Dermis microvascular lymphatic vessel endothelial cell (primary cell): Measurements from ENCODE around the gene GPR68. TPM values are rescaled to one million over a fixed set of nuclear protein-coding genes. Genes with fewer than 3 reads are reported as not detected.
"Not testable (repeated sequence)": the region's sequence is repeated elsewhere in the genome, so short reads cannot be mapped to it uniquely, and the experiment has no call there.

Source experiments
- DNase-seq, 2 donors: peaks; one replicate each; pipeline versions ENCODE4 v3.0.0 to v3.0.0-alpha.2; 2010; ENCODE audit warnings: low read depth in 2 of 2
- total RNA-seq: library from RNA; depleted of rRNA; stranded (reverse); fragments of >200 nt; gene quantifications from 2 replicates; pipeline ENCODE4 v1.2.1, GENCODE V29; 2014

Gene GPR68
- total RNA-seq, 1 donor from 2014 or later, result 0.90 TPM

DNA sequence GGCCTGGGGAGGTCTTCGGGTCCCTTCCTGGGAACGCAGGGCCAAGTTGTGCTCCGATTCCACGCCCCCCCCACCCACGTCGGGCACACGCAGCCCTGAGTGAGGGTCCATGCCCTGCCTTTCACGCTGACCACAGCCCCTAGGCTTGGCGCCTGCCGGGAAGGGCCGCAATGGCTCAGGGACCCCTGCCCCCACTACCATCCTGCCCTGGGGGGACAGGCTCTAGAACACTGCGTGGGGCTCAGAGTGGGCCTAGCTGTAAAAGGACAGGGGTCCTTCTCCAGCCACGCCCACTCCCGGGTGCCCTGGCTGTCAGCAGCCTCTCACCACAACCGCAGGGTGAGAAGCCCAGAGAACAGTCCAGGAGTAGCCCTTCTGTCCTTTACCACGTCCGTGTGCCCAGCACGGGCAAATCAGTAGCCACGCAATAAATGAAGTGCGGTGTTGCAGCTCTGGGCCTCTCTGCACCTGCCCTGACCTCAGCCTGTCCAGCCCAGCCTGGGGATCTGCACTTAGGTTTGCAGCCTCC lies 9.4 kb upstream of the GPR68 start:
- DNase-seq, result no peak

GRCh38 chr14:91252871-91253794 lies 8.6 kb upstream of the GPR68 start:
- no peak for DNase-seq

GRCh38 chr14:91250912-91251311 lies 6.4 kb upstream of the GPR68 start:
- no peak for DNase-seq

GRCh38 chr14:91249841-91250616 lies 5.5 kb upstream of the GPR68 start:
- DNase-seq, result no peak

- peak in 1 of 2 donors; percentile 30 for DNase-seq
Observed at GRCh38 chr14:91246051-91246852, 1.7 kb upstream of the GPR68 start.

GRCh38 chr14:91245616-91246015 lies 1.1 kb upstream of the GPR68 start:
- DNase-seq, result not testable (repeated sequence)

GRCh38 chr14:91245029-91245428 lies 525 bp upstream of the GPR68 start:
- DNase-seq, result no peak

DNA sequence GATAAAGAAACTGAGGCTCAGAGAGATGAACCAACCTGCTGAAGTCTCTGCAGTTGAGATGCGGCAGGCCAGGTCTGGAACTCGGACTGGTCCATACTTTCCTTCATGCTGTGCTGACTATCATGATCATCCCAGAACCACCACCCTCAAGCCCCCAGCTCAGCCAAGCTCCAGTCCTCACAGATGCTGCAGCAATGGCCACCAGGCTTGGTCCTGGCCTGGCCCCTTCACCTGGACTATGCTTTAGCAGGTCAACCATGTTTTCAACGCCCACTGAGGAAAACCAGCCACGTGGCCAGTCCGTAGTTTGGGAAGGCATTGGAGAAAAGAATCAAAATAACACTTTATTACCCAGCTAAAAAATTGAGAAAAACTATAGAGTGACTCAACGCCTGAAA lies 1.4 kb downstream of the GPR68 start:
- DNase-seq, result no peak

- no peak for DNase-seq
Observed at GRCh38 chr14:91242635-91243034, 1.9 kb downstream of the GPR68 start.

DNA sequence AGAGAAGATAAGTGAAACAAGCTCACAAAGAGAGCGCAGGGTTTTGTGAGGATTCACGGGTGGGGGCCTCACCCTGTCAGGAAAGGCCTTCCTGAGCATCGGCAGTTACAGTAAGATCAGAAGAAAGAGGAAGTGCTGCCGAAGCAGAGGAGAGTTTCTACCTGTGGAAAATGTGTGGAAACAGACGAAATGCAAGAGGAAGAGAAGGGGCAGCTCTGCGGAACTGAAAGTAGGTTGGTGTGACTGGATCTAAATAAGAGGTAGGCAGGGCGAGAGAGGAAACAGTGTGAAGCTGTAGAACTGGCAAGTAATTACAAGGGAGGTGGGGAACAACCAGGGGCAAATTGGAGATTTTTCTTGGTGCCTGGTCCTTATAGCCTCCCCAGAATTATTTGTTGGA lies 2.6 kb downstream of the GPR68 start:
- DNase-seq, result no peak

DNA sequence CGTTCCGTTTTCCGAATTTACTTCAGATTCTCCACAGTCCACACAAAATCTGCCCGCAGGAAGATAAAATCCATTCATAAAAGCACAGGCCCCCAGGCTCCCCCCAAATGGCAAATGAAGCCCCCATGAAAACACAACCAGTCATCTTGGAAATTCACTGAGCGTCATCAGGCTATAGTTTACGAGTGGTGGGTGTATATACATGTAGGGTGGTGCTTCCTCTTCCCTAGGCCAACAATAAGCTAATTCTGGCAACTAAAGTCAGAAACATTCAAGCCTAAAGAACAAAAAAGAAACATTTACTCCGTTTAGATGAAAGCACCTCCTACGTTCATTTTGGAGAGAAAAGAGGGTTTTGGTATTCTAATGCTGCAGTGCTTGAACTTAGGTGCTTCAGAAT lies 5.8 kb downstream of the GPR68 start:
- DNase-seq, result no peak

DNA sequence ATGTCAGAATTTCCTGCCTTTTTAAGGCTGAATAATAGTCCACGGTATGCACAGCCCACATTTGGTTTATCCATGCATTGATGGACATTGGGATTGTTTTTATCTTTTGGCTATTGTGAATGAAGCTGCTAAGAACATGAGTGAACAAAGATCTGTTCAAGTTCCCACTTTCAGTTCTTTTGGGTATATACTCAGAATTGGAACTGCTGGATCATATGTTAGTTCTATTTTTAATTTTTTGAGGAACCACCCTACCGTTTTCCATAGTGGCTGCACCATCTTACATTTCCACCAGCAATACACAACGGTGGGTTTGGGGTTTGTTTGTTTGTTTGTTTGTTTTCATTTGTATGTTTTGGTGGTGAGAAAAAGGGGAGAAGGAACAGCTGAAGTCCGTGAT lies 6.4 kb downstream of the GPR68 start:
- no peak for DNase-seq

DNA sequence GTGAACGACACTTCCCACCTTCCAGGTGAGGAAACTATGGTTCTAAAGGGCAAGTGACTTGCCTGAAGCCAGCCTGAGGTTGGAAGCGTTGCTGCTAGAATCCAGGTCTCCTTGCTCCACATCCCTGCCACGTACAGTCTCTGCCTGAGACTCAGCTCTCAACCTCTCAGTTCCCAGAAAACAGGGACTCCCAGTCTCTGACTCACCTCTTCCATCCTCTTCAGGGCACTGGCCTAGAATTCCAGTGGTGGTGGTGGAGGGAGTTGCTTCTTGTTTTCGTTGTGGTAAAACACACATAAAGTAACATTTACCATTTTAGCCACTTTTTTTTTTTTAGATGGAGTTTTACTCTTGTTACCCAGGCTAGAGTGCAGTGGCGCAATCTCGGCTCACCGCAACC lies 7.3 kb downstream of the GPR68 start:
- DNase-seq, result peak in 1 of 2 donors; percentile 52

DNA sequence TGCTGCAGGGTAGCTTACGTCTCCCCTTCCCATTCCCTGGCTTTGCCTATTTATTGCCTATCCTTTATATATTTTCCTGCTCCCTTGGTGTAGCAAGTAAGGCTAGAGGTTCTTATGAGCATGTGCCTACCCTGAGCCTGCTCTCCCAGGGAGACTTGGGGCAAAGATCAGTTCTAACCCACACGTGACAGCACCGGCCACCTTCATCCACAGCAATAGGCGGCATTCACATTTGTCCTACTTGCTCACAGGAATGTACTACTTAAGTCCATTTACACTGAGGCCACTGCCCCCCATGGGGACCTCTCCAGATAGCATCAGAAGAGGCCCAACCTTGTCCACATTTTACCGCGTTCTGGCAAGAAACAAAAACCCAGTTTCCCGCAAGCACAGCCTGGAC lies 8.7 kb downstream of the GPR68 start:
- DNase-seq, result no peak

- no peak for DNase-seq
Observed at GRCh38 chr14:91234791-91235114, 9.8 kb downstream of the GPR68 start.

DNA sequence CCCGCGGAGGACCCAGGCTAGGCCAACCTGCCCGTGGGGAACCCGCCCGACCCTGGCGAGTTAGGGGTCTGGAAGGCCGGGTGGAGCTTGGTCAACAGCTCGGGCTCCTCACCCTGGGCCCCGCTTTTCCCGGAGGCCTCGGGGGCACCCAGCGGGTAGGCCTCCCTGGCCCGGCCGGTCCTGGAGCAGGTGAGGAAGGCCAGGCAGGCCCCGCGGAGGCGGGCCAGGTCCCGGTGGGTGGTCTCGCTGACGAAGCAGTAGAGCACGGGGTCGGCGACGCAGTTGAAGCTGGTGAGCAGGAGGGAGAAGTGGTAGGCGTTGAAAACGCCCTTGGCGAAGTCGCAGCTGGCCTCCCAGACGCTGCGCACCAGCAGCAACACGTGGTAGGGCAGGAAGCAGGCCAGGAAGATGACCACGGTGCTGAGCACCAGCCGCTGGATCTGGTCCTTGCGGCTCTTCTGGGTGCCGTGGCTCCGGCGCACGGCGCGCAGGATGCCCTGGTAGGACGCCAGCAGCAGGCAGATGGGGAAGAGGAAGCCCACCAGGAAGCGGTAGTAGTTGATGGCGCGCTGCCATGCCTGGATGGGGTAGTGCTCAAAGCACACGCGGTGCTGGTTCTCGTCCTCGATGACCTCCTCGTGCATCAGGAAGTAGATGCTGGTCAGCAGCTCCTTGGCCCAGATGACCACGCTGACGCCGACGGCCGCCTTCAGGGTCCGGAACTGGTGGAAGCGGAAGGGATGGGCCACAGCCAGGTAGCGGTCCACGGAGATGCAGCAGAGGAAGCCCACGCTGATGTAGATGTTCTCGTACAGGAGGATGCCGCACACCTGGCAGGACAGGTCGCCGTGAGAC lies 10.3 kb downstream of the GPR68 start:
- no peak for DNase-seq

DNA sequence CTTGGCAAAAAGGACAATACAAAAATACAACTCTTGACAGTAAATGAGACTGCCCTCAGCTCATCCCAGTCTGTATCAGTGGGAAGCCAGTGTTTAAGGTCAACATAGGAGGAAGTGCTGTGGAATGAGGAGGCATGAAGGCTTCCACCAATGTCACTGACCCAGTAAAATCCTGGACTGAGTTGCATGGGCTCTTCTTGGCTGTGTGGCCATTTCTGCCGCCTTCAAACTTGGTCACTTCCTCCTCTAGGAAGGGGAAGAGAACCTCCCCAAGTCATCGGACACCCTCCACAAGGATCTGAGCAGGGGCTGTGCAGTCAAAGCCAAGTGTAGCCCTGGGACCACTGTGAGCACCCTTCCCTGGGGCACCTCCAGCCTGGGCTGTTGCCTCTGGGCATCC lies 11.9 kb downstream of the GPR68 start:
- DNase-seq, result no peak

- DNase-seq, result no peak
Observed at GRCh38 chr14:91232052-91232451, 12.5 kb downstream of the GPR68 start.

- peak in 1 of 2 donors; percentile 17 for DNase-seq
Observed at GRCh38 chr14:91231446-91231845, 13.1 kb downstream of the GPR68 start.

GRCh38 chr14:91230397-91231035 lies 14.0 kb downstream of the GPR68 start:
- no peak for DNase-seq
